K562 (cell line): ENCODE data around the gene MXRA7. TPM values are rescaled to one million over a fixed set of nuclear protein-coding genes. Genes with fewer than 3 reads are reported as not detected.

Experiments used
- ASH1L ChIP-seq: fragments of 450-650 bp; IDR thresholded peaks from 2 replicates; pipeline ENCODE4 v1.6.1; 2018; ENCODE audit warnings: borderline replicate concordance, mild to moderate bottlenecking, low read depth; ENCODE audit not compliant: partially characterized antibody
- ATF1 ChIP-seq, 2 experiments: fragments of 450-650 bp in 1 of 2; IDR thresholded peaks; 2 replicates each; pipeline ENCODE4 v1.6.1; 2016; ENCODE audit warnings: missing compliant biosample characterization in 1 of 2, missing genetic modification characterization in 1 of 2
- CEBPB ChIP-seq: fragments of 450-650 bp; IDR thresholded peaks from 2 replicates; pipeline ENCODE4 v1.6.1; 2016; ENCODE audit warnings: missing genetic modification characterization, missing compliant biosample characterization
- CEBPZ ChIP-seq: fragments of 150-350 bp; IDR thresholded peaks from 2 replicates; pipeline ENCODE4 v1.6.1; 2014; ENCODE audit warnings: low read depth, mild to moderate bottlenecking, low read length, borderline replicate concordance
- CTCFL ChIP-seq: IDR thresholded peaks from 2 replicates; pipeline ENCODE4 v1.6.1; 2011; ENCODE audit warnings: borderline replicate concordance, low read depth, mild to moderate bottlenecking, moderate library complexity, low read length; ENCODE audit not compliant: insufficient read depth, poor library complexity, severe bottlenecking
- FOXA1 ChIP-seq: fragments of 450-650 bp; IDR thresholded peaks from 2 replicates; pipeline ENCODE4 v1.6.1; 2016; ENCODE audit warnings: mild to moderate bottlenecking, borderline replicate concordance
- FOXP1 ChIP-seq: sonication (generic); formaldehyde crosslinking; IDR thresholded peaks from 2 replicates; pipeline ENCODE4 v1.8.0; 2022; ENCODE audit warnings: mild to moderate bottlenecking, missing genetic modification reagents
- HINFP ChIP-seq: fragments of 450-650 bp; conservative IDR thresholded peaks from 2 replicates; pipeline ENCODE4 v1.6.1; 2016; ENCODE audit warnings: missing genetic modification characterization, low read depth, mild to moderate bottlenecking, control low read depth, missing compliant biosample characterization
- IRF2 ChIP-seq: sonication (generic); formaldehyde crosslinking; IDR thresholded peaks from 2 replicates; pipeline ENCODE4 v1.8.1; 2022; ENCODE audit warnings: mild to moderate bottlenecking, missing genetic modification reagents
- SMAD4 ChIP-seq: fragments of 250-450 bp; sonication (Bioruptor Pico); conservative IDR thresholded peaks from 2 replicates; pipeline ENCODE4 v1.8.0; 2021; ENCODE audit warnings: inconsistent platforms, mild to moderate bottlenecking, moderate library complexity
- SUPT5H ChIP-seq: fragments of 450-650 bp; IDR thresholded peaks from 2 replicates; pipeline ENCODE4 v1.6.1; 2016
- WHSC1 ChIP-seq: IDR thresholded peaks from one replicate; pipeline ENCODE4 v1.6.1; 2012; ENCODE audit warnings: low read length, control low read depth, inconsistent platforms
- ZBTB7A ChIP-seq: IDR thresholded peaks from 2 replicates; pipeline ENCODE4 v1.6.1; 2011; ENCODE audit warnings: low read depth, mild to moderate bottlenecking, low read length, moderate library complexity, borderline replicate concordance; ENCODE audit not compliant: control insufficient read depth
- ZNF263 ChIP-seq: sonication (generic); formaldehyde crosslinking; IDR thresholded peaks from 2 replicates; pipeline ENCODE4 v1.8.0; 2022; ENCODE audit warnings: mild to moderate bottlenecking, missing genetic modification reagents, borderline replicate concordance
- polyA plus RNA-seq, 8 experiments: library from polyadenylated mRNA; depleted of rRNA in 4 of 8; stranded (reverse) in 5 of 8; unstranded in 3 of 8; fragments of >200 nt; fragmentation: Nextera tagmentation in 2 of 8; fragmentation: Illumina TruSeq in 1 of 8; extraction: Ambion mirVana in 2 of 8; extraction: Trizol in 1 of 8; gene quantifications; 2 replicates each; pipeline versions ENCODE4 v1.2.1 to v1.2.3, GENCODE V29; 2011 to 2014; ENCODE audit warnings: inconsistent platforms in 1 of 8, missing spikeins in 1 of 8
- total RNA-seq, 7 experiments: library from RNA; depleted of rRNA in 6 of 7; stranded (reverse); fragments of >200 nt in 6 of 7; fragmentation: Illumina TruSeq in 2 of 7; extraction: Trizol in 2 of 7; gene quantifications; 2 replicates each; pipeline versions ENCODE4 v1.2.1 to v1.2.3, GENCODE V29; 2011 to 2021; ENCODE audit warnings: low replicate concordance in 1 of 7
- TF ChIP-seq, protein P1 (sequence below): fragments of 250-450 bp; sonication (Bioruptor Pico); IDR thresholded peaks from 2 replicates; pipeline ENCODE4 v1.4.0; 2020; ENCODE audit warnings: mild to moderate bottlenecking
- TF ChIP-seq, protein P2 (sequence below): sonication (generic); formaldehyde crosslinking; IDR thresholded peaks from 2 replicates; pipeline ENCODE4 v1.8.1; 2023; ENCODE audit warnings: mild to moderate bottlenecking, missing genetic modification reagents

MXRA7 gene
- total and polyA plus RNA-seq, 9 of the 15 experiments (the other 6 are each of a cell fraction or from before 2014, with no cell fraction given): 2.6 to 38.4 (median 14.3) TPM

DNA sequence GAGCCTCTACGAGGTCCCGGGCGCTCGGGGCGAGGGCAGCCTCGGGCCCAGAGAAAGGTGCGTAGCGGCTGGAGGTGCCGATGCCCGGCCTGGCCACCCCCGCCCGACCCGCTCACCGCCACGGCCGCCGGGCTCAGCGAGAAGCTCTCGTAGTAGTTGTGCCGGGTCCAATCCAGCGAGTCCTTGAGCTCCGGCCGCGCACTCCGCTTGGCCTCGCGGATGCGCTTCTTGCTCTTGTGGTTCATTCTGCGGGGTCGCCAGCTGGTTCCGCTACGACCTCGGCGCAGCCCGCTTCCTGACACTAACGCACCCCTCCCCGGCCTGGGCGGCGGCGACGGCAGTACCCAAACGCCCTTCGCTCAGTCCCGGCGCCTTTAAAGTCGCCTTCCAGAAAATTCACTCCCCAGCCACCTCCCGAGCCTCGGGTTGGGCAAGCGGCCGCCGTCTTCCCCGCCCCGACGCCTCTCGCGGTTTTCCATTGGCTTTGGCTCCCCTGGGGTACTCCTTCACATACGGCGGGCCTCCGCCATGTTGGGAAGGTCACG is 15.5 kb upstream of the MXRA7 start, which contains the start of gene JMJD6 (continued):
- no peak for TF ChIP-seq CTCFL
- 0 out of 2 replicates have a peak, but pooled peaks have one; percentile 35 for TF ChIP-seq CEBPZ
- no peak for TF ChIP-seq WHSC1
- TF ChIP-seq, protein P1, sequence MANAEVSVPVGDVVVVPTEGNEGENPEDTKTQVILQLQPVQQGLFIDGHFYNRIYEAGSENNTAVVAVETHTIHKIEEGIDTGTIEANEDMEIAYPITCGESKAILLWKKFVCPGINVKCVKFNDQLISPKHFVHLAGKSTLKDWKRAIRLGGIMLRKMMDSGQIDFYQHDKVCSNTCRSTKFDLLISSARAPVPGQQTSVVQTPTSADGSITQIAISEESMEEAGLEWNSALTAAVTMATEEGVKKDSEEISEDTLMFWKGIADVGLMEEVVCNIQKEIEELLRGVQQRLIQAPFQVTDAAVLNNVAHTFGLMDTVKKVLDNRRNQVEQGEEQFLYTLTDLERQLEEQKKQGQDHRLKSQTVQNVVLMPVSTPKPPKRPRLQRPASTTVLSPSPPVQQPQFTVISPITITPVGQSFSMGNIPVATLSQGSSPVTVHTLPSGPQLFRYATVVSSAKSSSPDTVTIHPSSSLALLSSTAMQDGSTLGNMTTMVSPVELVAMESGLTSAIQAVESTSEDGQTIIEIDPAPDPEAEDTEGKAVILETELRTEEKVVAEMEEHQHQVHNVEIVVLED (CRISPR knock-in tag): peak; percentile 83
- TF ChIP-seq, protein P2, sequence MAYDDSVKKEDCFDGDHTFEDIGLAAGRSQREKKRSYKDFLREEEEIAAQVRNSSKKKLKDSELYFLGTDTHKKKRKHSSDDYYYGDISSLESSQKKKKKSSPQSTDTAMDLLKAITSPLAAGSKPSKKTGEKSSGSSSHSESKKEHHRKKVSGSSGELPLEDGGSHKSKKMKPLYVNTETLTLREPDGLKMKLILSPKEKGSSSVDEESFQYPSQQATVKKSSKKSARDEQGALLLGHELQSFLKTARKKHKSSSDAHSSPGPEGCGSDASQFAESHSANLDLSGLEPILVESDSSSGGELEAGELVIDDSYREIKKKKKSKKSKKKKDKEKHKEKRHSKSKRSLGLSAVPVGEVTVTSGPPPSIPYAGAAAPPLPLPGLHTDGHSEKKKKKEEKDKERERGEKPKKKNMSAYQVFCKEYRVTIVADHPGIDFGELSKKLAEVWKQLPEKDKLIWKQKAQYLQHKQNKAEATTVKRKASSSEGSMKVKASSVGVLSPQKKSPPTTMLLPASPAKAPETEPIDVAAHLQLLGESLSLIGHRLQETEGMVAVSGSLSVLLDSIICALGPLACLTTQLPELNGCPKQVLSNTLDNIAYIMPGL (CRISPR knock-in tag): peak; percentile 32; the same call in 1 of the 2 replicates
- TF ChIP-seq IRF2: no peak
- TF ChIP-seq SMAD4 (CRISPR knock-in tag): no peak
- TF ChIP-seq FOXP1 (CRISPR knock-in tag): no peak
- TF ChIP-seq ASH1L: peak; percentile 89
- peak; percentile 69 for TF ChIP-seq SUPT5H
- TF ChIP-seq ZBTB7A: peak; percentile 64; the same call in 1 of the 2 replicates
- 0 out of 2 replicates have a peak, but pooled peaks have one; percentile 30 for TF ChIP-seq CEBPB
- no peak; the same call in 1 of the 2 replicates for TF ChIP-seq ATF1 (CRISPR knock-in tag; IDR thresholded peaks at IDR 0.05)
- TF ChIP-seq ATF1 (tag; IDR thresholded peaks at IDR 0.05): peak; percentile 94
- 0 out of 2 replicates have a peak, but pooled peaks have one; percentile 4 for TF ChIP-seq ZNF263 (CRISPR knock-in tag)
- no peak for TF ChIP-seq HINFP
- TF ChIP-seq FOXA1: no peak
